Ishikawa (cell line): ENCODE measurements around the gene RABGAP1.

Source experiments
- CEBPB ChIP-seq: IDR thresholded peaks from 2 replicates; pipeline ENCODE4 v1.6.1; 2012
- CREB1 ChIP-seq: IDR thresholded peaks from 2 replicates; pipeline ENCODE4 v1.6.1; 2012; ENCODE audit warnings: low read depth
- EGR1 ChIP-seq: IDR thresholded peaks from 2 replicates; pipeline ENCODE4 v1.6.1; 2012
- EP300 ChIP-seq: IDR thresholded peaks from 2 replicates; pipeline ENCODE4 v1.6.1; 2012; ENCODE audit warnings: borderline replicate concordance
- FOXM1 ChIP-seq: IDR thresholded peaks from 2 replicates; pipeline ENCODE4 v1.6.1; 2012; ENCODE audit warnings: low read depth, borderline replicate concordance
- MAX ChIP-seq: IDR thresholded peaks from 2 replicates; pipeline ENCODE4 v1.6.1; 2012
- NFIC ChIP-seq: IDR thresholded peaks from 2 replicates; pipeline ENCODE4 v1.6.1; 2012
- RAD21 ChIP-seq: IDR thresholded peaks from 2 replicates; pipeline ENCODE4 v1.6.1; 2012; ENCODE audit warnings: low read depth
- REST ChIP-seq: IDR thresholded peaks from 2 replicates; pipeline ENCODE4 v1.6.1; 2012; ENCODE audit warnings: low read depth, mild to moderate bottlenecking
- TAF1 ChIP-seq: IDR thresholded peaks from 2 replicates; pipeline ENCODE4 v1.6.1; 2012; ENCODE audit warnings: low read depth, mild to moderate bottlenecking
- TCF12 ChIP-seq: IDR thresholded peaks from 2 replicates; pipeline ENCODE4 v1.6.1; 2012; ENCODE audit warnings: low read depth
- TEAD4 ChIP-seq: IDR thresholded peaks from 2 replicates; pipeline ENCODE4 v1.6.1; 2012
- USF1 ChIP-seq: IDR thresholded peaks from 2 replicates; pipeline ENCODE4 v1.6.1; 2012
- YY1 ChIP-seq: IDR thresholded peaks from 2 replicates; pipeline ENCODE4 v1.6.1; 2012; ENCODE audit warnings: low read depth
- ZBTB7A ChIP-seq: IDR thresholded peaks from 2 replicates; pipeline ENCODE4 v1.6.1; 2012; ENCODE audit warnings: low read depth

The RABGAP1 gene

GRCh38 chr9:123080444-123080843 is 139.6 kb downstream of the RABGAP1 start:
- TF ChIP-seq USF1: no peak

DNA sequence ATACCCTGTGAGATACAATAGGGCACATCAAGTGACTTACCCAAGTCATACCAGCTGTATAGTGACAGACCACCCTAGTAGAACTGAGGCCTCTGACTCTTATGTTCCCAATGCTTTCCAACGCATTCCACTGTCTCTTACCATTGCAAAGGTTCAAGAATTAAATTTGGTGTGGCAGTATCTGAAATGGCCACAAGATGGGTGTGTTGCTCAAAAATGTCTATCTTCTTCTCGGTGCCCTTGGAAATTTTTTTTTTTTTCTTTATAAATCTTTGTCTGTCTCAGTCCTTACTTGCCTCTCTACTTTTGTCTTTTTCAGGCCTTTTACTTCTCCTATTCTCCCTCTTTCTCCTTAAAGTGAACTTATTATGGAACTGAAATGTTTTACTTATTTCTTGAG is 141.0 kb downstream of the RABGAP1 start:
- TF ChIP-seq RAD21: peak; percentile 49
- TF ChIP-seq EGR1: no peak

DNA sequence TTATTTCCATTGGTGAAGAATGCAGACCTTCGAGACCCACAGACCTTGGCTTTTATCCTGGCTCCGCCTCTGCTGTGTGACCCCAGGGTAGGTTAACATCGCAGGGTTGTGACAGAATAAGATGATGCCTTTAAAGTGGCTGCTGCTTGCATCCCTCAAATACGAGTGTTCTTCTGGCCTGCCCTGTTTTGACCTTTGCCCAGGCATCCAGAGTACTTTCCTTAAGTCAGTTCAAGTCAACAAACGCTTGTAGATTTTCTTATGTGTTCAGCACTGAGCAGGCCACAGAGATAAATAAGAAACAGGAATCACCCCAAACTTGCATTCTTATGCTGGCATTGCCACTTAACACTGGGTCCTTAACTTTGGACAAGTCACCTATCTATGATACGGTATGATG is 142.9 kb downstream of the RABGAP1 start:
- no peak for TF ChIP-seq REST
- TF ChIP-seq ZBTB7A: no peak
- TF ChIP-seq EP300: no peak
- no peak for TF ChIP-seq TEAD4
- no peak for TF ChIP-seq TAF1
- TF ChIP-seq TCF12: no peak
- no peak for TF ChIP-seq MAX

DNA sequence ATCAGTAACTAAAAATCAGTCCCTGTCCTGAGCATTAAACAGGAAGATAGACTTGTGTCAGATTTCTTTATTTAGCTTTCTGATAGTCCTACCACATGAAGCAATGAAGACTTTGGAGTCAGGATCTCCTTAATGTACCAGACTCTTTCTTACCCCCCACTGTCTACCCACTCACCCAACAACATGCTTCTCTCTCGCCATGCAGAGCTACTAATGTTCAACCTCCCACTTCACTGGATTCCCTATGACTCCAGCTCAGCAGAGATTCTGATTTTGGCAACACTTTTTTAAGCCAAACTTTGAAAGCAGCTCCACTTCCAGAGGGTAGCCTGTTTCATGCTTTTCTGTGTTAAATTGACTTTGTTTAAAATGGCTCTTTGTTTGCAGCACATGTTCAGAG is 143.4 kb downstream of the RABGAP1 start:
- TF ChIP-seq RAD21: no peak
- no peak for TF ChIP-seq MAX
- no peak for TF ChIP-seq TAF1
- TF ChIP-seq YY1: no peak
- TF ChIP-seq CREB1: no peak
- TF ChIP-seq EP300: no peak
- no peak for TF ChIP-seq USF1
- TF ChIP-seq ZBTB7A: no peak
- TF ChIP-seq TEAD4: no peak
- TF ChIP-seq CEBPB: no peak
- TF ChIP-seq NFIC: no peak
- no peak for TF ChIP-seq REST
- TF ChIP-seq TCF12: no peak
- no peak for TF ChIP-seq FOXM1
- TF ChIP-seq EGR1: no peak

DNA sequence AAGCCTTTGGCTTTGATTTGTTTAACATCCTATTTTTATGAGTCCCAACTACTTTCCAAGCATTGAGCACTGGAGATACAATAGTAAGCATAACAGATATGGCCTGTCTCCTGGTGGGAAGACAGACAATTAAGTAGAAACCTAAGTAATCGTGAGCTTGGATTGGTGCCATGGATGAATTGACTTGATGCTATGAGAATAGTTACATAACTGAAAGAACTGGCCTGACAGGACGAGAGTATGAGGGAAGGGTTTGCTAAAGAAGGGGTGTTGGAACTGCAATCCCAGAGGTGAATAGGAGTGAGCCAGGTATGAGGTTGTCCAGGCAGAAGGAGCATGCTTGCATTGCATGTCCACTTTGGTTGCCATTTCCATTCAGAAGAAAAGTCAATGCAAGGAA is 145.1 kb downstream of the RABGAP1 start:
- no peak for TF ChIP-seq MAX
- no peak for TF ChIP-seq FOXM1
- no peak for TF ChIP-seq REST
- no peak for TF ChIP-seq NFIC
- TF ChIP-seq CEBPB: no peak
- no peak for TF ChIP-seq TCF12
- TF ChIP-seq EP300: no peak
- no peak for TF ChIP-seq ZBTB7A
- TF ChIP-seq RAD21: no peak
